ENCODE measurements around the gene PRKCI.

DNA sequence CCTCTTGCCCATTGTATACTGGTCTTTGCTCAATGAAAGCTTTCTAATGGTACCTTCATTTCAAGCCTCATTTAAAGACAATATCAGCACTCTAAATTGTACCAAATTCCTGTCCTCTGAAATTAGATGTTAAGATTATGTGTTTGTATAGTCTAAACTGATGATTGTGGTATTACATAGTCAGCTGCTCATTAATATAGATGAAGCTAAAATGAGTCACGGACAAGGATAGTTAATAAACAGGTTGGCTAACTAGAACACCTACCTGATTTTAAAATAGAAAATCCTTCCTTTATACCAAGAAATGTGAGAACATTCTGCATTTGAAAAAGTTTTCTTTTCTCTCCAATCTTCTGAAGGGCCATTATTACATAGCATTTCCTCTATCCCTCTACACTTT is 2.9 kb downstream of the PRKCI start:
- TF ChIP-seq POLR2A (IDR thresholded peaks at IDR 0.05; ENCODE audit: extremely low read depth, insufficient read length): no peak
- TF ChIP-seq, protein P1, sequence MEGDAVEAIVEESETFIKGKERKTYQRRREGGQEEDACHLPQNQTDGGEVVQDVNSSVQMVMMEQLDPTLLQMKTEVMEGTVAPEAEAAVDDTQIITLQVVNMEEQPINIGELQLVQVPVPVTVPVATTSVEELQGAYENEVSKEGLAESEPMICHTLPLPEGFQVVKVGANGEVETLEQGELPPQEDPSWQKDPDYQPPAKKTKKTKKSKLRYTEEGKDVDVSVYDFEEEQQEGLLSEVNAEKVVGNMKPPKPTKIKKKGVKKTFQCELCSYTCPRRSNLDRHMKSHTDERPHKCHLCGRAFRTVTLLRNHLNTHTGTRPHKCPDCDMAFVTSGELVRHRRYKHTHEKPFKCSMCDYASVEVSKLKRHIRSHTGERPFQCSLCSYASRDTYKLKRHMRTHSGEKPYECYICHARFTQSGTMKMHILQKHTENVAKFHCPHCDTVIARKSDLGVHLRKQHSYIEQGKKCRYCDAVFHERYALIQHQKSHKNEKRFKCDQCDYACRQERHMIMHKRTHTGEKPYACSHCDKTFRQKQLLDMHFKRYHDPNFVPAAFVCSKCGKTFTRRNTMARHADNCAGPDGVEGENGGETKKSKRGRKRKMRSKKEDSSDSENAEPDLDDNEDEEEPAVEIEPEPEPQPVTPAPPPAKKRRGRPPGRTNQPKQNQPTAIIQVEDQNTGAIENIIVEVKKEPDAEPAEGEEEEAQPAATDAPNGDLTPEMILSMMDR (IDR thresholded peaks at IDR 0.05; ENCODE audit: low read depth, low read length): no peak

Measured in NB4 (cell line).